Breast epithelium (tissue), 3 donors: Measurements from ENCODE around the gene NRXN3.

Source experiments
- POLR2A ChIP-seq: fragments of 450-650 bp; IDR thresholded peaks from one replicate; pipeline ENCODE4 v1.6.1; 2016; ENCODE audit warnings: antibody characterized with exemption, mild to moderate bottlenecking, moderate library complexity
- TF ChIP-seq, protein P1 (sequence below), 3 donors: fragments of 450-650 bp; IDR thresholded peaks; one replicate each; pipeline ENCODE4 v1.5.1; 2016 to 2017; ENCODE audit warnings: antibody characterized with exemption in 3 of 3, mild to moderate bottlenecking in 3 of 3, moderate library complexity in 3 of 3

DNA sequence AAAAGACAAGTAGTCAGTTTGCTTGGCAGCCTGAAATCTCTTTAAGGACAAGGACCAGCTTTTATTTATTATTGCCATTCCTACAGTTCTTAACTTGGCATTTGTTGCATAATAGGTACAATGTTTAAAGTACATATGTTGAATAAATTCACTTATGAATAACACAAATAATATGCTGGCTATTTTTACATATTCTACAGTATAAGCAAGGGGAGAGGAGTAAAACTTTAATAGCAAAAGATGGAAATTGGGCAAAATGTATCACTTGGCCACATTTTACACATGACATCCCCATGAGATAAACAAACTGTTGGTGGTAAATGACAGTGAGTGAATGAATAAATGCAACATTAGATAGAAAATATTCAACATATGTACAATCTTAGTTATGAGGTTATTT lies 1708.1 kb downstream of the NRXN3 start:
- TF ChIP-seq, protein P1, sequence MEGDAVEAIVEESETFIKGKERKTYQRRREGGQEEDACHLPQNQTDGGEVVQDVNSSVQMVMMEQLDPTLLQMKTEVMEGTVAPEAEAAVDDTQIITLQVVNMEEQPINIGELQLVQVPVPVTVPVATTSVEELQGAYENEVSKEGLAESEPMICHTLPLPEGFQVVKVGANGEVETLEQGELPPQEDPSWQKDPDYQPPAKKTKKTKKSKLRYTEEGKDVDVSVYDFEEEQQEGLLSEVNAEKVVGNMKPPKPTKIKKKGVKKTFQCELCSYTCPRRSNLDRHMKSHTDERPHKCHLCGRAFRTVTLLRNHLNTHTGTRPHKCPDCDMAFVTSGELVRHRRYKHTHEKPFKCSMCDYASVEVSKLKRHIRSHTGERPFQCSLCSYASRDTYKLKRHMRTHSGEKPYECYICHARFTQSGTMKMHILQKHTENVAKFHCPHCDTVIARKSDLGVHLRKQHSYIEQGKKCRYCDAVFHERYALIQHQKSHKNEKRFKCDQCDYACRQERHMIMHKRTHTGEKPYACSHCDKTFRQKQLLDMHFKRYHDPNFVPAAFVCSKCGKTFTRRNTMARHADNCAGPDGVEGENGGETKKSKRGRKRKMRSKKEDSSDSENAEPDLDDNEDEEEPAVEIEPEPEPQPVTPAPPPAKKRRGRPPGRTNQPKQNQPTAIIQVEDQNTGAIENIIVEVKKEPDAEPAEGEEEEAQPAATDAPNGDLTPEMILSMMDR (IDR thresholded peaks at IDR 0.05) = no peak
- no peak for TF ChIP-seq POLR2A
